HEK293 (cell line): ENCODE results near the gene HSD17B2.

Experiments used
- CTCF ChIP-seq: fragments of 450-650 bp; formaldehyde crosslinking; IDR thresholded peaks from 2 replicates; pipeline ENCODE4 v1.5.1; 2016; ENCODE audit warnings: missing biosample characterization, missing genetic modification characterization
- KLF1 ChIP-seq: fragments of 450-650 bp; formaldehyde crosslinking; IDR thresholded peaks from 2 replicates; pipeline ENCODE4 v1.5.1; 2016; ENCODE audit warnings: missing biosample characterization, missing genetic modification characterization
- REST ChIP-seq: fragments of 450-650 bp; formaldehyde crosslinking; IDR thresholded peaks from 2 replicates; pipeline ENCODE4 v1.5.1; 2016; ENCODE audit warnings: missing biosample characterization, missing genetic modification characterization
- ZBTB20 ChIP-seq: fragments of 450-650 bp; formaldehyde crosslinking; IDR thresholded peaks from 2 replicates; pipeline ENCODE4 v1.5.1; 2016; ENCODE audit warnings: missing biosample characterization, missing genetic modification characterization
- ZBTB8A ChIP-seq: fragments of 450-650 bp; formaldehyde crosslinking; IDR thresholded peaks from 2 replicates; pipeline ENCODE4 v1.5.1; 2016; ENCODE audit warnings: missing biosample characterization, missing genetic modification characterization
- ZNF146 ChIP-seq: fragments of 450-650 bp; formaldehyde crosslinking; IDR thresholded peaks from 2 replicates; pipeline ENCODE4 v1.5.1; 2016; ENCODE audit warnings: missing biosample characterization, missing genetic modification characterization
- ZNF24 ChIP-seq: fragments of 450-650 bp; formaldehyde crosslinking; IDR thresholded peaks from 2 replicates; pipeline ENCODE4 v1.5.1; 2016; ENCODE audit warnings: missing biosample characterization, missing genetic modification characterization
- ZNF510 ChIP-seq: fragments of 450-650 bp; formaldehyde crosslinking; IDR thresholded peaks from 2 replicates; pipeline ENCODE4 v1.5.1; 2018; ENCODE audit warnings: mild to moderate bottlenecking, missing genetic modification characterization, missing biosample characterization; ENCODE audit not compliant: insufficient replicate concordance
- ZNF76 ChIP-seq: fragments of 450-650 bp; formaldehyde crosslinking; IDR thresholded peaks from 2 replicates; pipeline ENCODE4; 2016; ENCODE audit warnings: low read depth, missing biosample characterization, missing genetic modification characterization, borderline replicate concordance
- ZSCAN5A ChIP-seq: fragments of 450-650 bp; formaldehyde crosslinking; IDR thresholded peaks from 2 replicates; pipeline ENCODE4 v1.5.1; 2016; ENCODE audit warnings: missing biosample characterization, missing genetic modification characterization

GRCh38 chr16:82040296-82040695, 5.2 kb downstream of the HSD17B2 start:
- TF ChIP-seq ZBTB8A (tag by site-specific recombination) (no peak), REST (tag by site-specific recombination) (no peak), CTCF (tag by site-specific recombination) (no peak), ZNF76 (tag by site-specific recombination) (no peak), ZBTB20 (tag by site-specific recombination) (no peak), ZSCAN5A (tag by site-specific recombination) (no peak), ZNF510 (tag by site-specific recombination) (no peak), ZNF146 (tag by site-specific recombination) (no peak), ZNF24 (tag by site-specific recombination) (no peak), KLF1 (tag by site-specific recombination) (no peak)
